HG03521 (cell line): ENCODE measurements around the gene PRKAG3.
"Not testable (repeated sequence)": the region's sequence is repeated elsewhere in the genome, so short reads cannot be mapped to it uniquely, and the experiment has no call there.

Experiments
- ATAC-seq: cut with Tn5 transposase; IDR thresholded peaks from one replicate; pipeline ENCODE4 v1.9.1; 2021; ENCODE audit warnings: mild to moderate bottlenecking, moderate library complexity; ENCODE audit not compliant: unreplicated experiment

PRKAG3 gene

DNA sequence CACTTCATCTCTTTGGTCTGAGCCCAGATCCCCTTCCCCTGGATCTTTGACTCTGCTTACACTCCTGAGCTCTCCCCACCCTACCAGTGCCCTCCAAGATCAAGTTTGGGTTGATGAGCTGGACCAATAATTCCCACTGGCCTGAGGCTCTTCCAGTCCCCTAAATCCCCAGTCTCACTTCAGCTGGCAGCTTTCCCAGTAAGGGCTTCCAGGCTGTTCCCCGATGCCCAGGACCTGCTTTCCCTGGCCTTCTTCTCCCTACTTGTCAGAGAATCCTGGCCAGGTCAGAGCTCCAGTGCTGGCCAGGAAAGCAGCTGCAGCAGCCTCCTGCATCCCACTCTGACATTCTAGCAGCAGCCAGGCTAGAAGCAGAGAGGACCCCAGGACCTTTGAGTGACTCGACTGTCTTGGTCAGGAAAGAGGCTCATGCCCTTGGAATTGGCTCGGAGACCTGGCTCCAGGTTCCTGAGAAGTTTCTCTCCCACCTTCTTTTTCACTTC lies 31.5 kb upstream of the PRKAG3 start:
- no peak for ATAC-seq

DNA sequence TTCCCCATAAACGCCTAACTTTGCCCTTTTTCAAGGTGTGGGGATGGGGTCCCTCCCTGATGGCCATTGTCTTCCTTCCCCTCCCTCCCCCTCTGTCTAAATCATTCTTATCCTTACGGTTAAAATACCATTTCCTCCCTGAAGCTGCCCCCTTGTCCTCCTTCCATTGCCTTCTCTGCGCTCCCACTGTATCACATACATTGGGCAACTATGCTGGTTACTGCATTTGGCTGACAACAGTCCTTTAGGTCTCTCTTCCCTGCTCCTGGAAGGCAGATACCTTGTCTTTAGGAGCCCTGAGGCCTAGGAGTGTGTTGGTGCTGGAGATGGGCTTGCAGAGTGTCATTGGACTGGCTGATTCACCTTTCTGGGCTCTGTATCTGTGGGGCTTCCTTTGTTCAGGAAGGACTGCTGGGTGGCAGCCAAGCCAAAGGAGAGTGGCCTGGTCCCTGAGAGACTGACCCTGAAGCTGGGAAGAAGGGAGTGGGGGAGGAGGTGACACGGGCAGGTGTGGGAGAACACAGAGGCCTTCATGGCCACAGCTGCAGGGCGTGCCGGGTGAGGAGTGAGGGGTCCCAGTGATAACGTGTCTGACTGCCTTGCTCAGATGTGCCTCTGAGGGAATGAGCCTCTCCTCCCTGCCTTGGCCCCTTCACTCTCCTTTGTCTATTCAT lies 30.2 kb upstream of the PRKAG3 start:
- no peak for ATAC-seq

DNA sequence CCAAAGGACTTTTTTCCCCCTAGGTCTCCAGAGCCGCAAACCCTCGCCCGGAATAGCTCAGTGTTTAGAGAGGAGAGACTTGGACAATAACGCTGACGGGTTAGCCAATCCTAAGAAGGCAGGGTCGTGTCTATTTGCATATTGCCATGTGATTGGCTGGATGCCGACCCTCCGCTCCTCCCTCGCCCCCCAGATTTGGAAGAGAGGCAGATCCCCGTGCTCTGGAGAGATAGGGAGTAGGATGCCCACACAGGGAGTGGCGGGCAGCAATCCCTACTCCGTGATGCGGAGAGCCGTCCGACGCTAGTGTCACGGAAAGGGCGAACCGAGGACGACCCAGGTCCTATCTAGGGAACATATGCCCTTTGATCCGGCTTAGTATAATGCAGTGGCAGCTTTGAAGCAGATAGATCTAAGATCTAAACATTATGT lies 29.4 kb upstream of the PRKAG3 start:
- ATAC-seq, result no peak

DNA sequence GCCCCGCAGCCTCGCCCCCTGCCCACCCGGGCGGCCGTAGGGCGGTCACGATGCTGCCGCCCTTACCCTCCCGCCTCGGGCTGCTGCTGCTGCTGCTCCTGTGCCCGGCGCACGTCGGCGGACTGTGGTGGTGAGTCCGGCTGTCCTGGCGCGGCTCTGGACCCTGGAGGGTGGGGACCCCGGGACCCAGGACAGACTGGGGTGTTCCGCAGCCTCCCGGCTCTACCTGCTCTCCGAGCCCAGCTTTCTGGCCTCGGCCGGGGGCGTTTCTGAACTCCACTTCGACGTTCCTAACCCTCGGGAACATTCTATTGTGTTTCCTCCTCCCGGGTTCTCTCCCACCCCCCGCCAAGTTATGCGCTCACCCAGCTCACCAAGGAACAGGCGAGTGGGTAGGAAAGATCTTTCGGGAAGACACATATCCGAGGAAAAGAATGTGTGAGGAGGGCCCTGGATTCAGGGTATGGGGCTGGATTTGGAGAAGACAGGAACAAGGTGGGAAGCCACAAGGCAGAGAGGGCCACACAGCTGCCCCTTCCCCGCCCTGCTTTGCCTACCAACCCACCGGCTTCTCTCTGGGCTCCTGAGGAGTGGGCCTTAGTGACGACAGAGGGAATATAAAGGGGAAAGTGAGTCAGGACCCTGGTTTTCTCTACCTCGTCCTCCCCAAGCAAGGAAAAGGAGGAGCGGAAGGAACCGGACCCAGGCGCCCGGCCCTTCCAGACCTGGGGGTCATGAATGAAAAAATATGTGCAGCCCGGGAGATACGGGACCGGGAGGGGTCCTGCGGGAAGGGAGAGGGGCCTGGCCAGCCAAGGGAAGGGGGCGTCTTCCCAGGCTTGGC lies 28.6 kb upstream of the PRKAG3 start:
- ATAC-seq, result no peak

DNA sequence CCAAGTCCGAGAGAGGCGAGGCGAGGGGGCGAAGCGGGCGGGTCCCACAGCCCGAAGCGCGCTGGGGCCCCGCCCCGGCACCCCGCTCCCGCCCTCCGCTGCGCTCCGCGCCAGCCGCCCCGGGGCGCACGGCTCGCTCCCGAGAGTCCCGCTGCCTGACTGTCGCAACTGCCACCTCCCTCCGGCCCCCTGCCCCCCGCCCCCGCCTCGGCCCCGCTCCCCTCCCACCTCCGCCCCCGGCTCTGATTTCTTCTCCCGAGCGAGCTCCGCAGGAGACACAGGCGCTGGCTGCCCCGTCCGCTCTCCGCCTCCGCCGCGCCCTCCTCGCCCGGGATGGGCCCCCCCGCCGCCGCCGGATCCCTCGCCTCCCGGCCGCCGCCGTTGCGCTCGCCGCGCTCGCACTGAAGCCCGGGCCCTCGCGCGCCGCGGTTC lies 28.0 kb upstream of the PRKAG3 start, which contains the start of gene WNT6:
WNT6 (plus strand) TSS at position 250 of the 432 bp plus-strand sequence. CDS start 233 bp downstream, outside the sequence.
- ATAC-seq, result no peak

DNA sequence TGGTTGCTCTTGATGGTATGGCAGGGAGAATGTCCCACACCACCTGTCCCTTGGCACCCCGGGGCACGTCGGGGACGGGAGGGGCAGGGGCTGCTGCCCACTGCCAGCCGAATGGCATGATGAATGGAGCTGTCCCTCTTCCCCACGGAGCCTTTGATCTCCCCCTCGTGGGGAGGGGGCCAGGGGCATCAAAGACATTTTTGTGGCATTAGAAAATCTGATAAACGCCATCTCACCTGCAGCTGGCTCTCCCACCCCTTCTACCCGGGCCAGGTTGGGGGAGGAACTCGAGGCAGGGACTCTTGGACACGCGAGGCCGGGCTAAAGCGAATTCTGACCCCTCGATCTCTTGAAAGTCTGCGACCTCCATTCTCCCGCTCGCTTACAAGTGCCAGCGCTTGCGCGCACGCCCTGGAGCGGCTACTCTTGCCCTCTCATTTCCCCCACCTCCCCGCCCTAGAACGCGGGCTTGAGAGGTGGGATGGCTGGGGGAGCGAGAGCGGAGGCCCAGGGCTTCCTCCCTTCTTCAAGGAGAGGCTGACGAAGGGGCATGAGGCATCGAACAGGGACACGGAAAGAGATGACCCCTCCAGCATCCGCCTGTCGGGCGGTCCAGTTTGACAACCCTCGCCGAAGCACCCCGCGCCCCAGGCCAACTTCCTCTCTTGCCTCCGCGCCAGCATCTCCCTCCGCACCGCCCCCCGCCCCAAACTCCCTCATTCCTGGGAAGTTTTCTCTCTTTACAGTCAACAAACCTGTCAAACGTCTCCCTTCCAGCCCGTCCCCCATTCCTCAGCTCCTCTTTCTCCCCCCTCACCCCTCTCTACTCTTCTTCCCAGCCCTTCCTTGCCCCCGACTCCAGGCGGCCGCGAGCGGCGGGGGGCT lies 27.3 kb upstream of the PRKAG3 start:
- no peak for ATAC-seq

DNA sequence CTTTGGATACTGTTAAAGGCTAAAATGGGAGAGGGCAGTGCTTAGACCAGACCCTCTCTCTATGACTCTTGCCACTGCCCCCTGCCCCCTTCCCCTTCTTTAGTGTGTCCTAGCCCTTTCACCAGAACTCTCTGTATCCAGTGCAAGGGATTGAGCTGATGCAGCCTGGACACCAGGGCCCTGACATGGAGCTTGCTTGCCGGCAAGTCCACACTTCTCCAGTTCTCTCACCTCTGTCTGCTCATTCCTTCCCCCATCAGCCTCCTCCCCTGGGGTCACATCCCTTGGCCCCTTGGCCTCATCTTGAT lies 26.5 kb upstream of the PRKAG3 start:
- no peak for ATAC-seq

DNA sequence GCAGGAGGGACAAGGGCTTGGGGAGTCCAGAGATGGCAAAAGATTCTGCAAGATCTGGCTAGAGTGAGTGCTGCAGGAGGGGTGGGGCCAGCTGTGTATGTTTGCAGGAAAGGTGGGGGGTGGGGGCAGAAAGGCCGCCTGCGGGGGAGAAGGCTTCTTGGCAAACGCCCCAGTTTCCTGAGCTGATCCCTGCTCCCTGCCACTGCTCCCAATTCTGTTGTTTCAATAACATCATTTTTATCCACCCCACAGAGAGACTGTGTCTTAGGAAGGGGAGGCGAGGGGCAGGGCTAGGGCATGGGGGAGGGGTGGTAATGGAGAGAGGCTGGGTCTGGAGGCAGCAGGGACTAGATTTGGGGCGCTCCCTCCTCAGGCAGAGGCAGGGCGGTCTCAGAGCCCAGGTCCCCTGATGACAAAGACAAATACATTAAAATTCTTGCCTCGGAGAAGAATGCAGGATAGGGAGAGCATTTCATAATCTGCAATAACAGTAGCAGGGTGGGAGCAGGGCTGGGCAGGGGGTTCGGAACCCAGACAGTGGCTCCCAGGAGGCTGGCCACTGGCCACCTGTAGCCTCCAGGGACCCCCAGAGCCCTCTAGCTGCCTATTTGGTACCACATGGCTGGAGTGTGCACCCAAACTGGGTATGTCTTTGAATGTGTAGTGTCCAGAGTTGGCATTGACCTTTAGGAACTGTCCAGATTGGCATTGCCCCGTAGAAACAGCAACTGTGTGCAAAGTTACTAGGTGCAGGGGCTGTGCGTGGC lies 26.0 kb upstream of the PRKAG3 start:
- no peak for ATAC-seq

DNA sequence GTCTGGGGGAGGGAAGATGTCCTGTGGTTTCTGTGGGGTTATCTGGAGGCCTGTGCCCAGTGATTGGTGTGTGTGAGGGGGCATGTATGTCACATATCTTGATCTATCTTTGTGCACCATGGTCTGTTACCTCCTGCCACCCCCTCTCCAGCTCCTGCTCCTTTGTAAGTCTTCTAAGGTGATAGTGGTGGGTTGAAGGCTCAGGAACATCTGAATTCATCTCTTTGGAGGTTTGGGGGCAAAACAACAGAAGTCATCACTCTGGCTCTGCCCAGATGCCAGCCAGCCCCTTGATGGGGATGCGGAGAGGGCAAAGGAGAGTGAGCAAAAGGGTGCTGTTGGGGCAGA lies 25.3 kb upstream of the PRKAG3 start:
- no peak for ATAC-seq

DNA sequence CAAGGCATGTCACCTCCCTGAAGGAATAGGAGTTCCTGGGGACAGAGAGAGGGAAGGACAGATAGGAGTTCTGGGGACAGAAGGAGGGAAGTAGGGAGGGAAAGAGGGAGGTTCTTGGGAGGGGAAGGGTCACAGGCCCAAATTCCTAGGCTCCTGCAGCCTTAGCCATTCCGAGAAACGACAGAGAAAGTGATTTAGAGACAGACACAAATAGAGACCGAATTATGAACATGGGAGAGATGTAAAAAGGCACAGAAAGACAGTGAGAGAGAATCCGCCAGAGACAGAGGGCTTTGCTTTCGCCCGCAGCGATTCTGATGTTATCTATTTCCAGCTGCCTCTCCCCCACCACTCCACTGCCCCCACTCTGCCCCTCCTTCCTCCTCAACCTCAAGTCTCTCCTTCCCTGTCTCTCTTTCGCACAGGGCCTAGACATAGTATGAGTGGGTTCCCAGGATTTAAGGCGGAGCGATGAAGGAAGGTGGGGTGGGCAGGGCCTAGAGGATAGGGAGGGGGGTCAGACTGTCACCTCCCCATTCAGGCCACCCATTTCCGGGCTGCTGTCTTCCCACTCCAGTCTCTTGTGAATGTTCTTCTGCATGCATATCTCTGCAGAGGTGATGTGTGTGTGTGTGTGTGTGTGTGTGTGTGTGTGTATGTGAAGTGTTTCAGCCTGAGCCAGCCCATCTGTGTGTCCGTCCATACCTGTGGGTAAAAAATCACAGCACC lies 24.7 kb upstream of the PRKAG3 start:
- no peak for ATAC-seq

DNA sequence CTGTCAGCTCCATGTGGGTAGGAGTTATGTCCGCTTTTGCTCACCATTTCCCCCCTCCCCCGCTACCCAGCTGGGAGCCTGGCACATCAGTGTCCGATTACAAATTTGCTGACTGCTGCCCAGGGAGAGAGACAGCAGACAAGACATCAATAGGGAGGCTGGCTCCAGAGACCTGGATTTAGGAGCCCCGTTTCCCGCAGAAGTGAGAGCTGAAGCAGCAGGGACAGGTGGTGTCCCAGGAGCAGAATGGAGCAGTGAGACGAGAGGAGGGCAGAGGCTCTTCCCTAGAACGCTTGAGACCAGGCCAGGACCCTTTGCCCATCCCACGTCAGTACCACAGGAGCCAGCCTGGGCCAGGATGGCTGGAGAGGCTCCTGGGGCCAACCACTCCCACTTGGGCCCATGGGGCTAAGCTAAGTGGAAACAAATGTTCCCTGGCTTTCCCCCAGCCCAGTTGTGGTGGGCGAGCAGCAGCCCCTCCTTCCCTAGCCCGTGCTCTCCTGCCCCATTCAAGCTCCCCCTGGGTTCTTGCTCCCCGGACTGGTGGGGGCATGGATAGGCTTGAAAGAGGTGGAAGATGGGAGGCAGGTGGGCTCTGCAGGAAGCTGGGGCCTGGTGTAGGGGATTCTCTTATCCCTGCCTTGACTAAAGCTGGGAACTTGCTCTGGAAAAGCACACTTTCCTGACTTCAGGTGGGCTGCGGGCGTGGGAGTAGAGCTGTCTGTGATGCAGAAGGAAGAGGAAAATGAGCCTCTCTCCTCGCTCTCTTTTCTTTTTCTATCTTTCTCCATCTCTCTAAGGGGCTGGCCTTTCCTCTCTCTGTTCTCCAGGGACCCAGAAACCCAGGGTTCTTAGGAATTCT lies 23.9 kb upstream of the PRKAG3 start:
- ATAC-seq, result no peak

DNA sequence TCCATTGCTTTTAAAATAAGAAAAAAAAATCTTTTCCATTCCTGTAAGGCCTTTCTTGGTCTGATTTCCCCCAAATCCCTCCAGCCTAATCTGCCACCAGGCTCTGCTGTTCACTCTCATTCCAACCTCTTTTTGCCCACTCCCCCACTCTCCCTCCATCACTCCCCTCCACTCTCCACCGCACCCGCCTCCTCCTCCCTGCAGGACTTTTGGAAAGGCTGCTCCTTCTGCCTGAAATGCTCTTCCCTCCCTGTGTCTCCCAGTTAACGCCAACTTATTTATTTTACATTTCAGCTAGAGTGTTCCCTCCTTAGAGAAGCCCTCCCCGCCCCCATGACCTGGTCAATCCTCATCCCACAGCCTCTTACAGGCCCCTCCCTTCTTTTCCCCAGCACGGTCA lies 23.3 kb upstream of the PRKAG3 start:
- no peak for ATAC-seq

DNA sequence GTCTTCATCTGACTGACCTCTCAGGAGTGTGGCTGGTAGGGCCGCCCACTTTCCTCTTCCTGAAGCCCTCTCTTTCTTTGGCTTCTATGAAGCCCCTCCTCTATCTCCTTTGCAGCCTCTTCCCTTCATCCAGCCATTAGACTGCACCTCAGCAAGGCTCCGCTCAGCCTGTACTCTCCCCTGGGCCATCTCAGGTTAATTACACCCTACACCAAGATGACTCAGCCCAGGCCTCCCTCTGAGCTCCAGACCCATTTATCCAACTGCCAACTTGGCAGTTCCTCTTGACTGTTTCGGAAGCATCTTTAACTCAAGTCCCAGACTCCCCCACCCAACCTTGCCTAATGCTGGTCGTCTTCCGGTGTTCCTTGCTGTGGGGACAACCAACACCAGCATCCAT lies 22.2 kb upstream of the PRKAG3 start:
- ATAC-seq, result no peak

DNA sequence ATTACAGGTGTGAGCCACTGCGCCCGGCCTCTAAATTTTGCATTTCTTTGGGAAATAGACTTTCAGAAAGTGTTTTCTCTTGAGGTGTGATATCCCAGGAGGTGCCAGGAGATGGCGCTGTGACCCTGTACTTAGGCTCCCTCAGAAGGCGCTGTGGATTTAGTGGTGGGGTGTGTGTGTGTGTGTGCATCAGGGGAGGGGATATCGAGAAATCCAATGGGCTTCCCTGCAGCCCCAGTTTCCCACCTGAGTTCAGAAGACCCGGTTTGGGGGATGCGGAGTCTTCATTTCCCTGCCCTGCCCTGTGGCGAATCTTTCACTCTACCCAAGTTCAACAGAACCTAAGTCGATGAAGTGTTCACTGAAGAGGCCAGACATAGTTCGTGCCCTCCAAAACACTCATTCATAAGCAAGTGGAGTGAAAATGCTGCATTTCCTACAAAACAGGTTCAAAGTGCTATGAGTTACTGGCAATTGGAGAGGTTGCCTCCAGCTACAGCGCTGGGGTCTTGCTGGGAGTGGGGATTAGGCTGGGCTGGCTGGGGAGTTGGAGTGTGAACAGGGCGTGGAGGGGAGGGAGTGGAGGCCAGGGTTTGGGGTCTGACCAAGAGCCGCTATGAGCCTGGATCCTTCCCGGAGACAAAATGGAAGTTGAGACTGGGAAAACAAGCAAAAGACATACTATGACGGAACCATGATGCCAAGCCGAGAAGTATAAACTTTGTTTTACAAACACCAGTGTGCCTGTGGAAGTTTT lies 21.5 kb upstream of the PRKAG3 start:
- no peak for ATAC-seq

DNA sequence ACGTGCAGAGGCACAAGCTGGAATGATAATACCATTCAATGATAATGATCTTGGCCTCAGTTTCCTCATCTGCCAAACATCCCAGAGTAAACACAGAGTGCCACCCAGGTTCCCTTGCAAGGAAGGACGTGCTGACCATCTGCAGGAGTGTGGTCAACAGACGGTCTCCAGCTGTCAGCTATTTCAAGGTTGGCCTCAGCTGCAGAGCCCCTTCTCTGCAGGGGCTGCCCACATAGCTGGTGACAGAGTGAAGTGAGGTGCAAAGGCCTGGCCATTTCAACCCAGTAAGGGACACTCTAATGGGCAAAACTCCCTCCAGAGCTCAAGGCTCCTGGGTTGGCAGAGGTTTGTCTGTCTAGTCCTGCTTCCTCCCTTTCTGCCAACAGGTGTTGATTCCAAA lies 19.7 kb upstream of the PRKAG3 start:
- no peak for ATAC-seq

DNA sequence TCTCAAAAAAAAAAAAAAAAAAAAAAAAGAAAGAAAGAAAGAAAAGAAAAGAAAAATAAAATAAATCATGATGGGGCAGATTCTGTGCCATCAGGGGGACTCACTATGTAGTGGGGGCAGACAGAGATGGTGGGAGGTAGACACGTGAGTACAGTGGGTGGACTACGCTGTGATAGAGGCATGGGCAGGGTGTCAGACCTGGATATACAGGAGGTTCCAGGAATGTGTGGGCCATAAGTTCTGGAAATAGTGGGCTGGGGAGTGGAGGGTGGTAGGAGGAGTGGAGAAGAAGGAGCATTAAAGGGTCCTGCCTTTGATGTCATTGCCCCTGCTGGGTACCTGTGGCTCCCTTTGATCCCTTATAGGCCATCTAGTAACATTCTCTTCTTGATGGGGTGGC lies 19.2 kb upstream of the PRKAG3 start:
- no peak for ATAC-seq

DNA sequence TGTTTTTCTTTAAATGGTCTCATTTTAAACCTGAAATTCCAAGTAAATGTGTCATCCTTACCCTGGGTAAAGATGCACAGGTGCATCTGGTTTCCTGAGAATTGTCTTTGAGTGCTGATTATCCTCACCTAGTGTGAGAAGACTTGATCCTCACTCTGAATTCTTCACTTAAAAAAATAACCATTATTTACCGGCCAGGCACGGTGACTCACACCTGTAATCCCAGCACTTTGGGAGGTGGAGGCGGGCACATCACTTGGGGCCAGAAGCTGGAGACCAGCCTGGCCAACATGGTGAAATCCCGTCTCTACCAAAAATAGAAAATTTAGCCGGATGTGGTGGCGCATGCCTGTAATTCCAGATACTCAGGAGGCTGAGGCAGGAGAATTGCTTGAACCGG lies 18.1 kb upstream of the PRKAG3 start:
- ATAC-seq, result no peak

DNA sequence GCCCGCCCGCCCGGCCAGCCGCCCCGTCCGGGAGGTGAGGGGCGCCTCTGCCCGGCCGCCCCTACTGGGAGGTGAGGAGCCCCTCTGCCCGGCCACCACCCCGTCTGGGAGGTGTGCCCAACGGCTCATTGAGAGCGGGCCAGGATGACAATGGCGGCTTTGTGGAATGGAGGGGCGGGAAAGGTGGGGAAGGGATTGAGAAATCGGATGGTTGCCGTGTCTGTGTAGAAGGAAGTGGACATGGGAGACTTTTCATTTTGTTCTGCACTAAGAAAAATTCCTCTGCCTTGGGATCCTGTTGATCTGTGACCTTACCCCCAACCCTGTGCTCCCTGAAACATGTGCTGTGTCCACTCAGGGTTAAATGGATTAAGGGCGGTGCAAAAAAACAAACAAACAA lies 15.4 kb upstream of the PRKAG3 start:
- ATAC-seq, result not testable (repeated sequence)
